NCI-H1092 (cell line): ENCODE measurements around the gene ANXA1.
A peak's percentile ranks its signal among the peaks of the same experiment; 100 is the strongest.
"Not testable (repeated sequence)": the region's sequence is repeated elsewhere in the genome, so short reads cannot be mapped to it uniquely, and the experiment has no call there.

Source experiments
- DNase-seq: peaks from one replicate; lab custom pipeline; 2025; lab: John Stamatoyannopoulos, UW

The ANXA1 gene

GRCh38 chr9:73151653-73152542 lies at the start of gene ANXA1:
TSS of gene ANXA1 (plus strand) at chr9:73151865. CDS start at chr9:73158536, 6,671 bp downstream.
- no peak for DNase-seq

- no peak for DNase-seq
Observed at GRCh38 chr9:73104342-73104741, 47.3 kb upstream of the ANXA1 start.

GRCh38 chr9:73104921-73105320 lies 46.7 kb upstream of the ANXA1 start:
- no peak for DNase-seq

GRCh38 chr9:73107489-73108069 lies 44.1 kb upstream of the ANXA1 start:
- not testable (repeated sequence) for DNase-seq

- DNase-seq, result no peak
Observed at GRCh38 chr9:73114058-73114457, 37.6 kb upstream of the ANXA1 start.

GRCh38 chr9:73114958-73115357 lies 36.7 kb upstream of the ANXA1 start:
- no peak for DNase-seq

GRCh38 chr9:73116031-73116430 lies 35.6 kb upstream of the ANXA1 start:
- DNase-seq, result no peak

- DNase-seq, result no peak
Observed at GRCh38 chr9:73116880-73117279, 34.8 kb upstream of the ANXA1 start.

- no peak for DNase-seq
Observed at GRCh38 chr9:73118286-73118685, 33.4 kb upstream of the ANXA1 start.

GRCh38 chr9:73118898-73119554 lies 32.6 kb upstream of the ANXA1 start:
- no peak for DNase-seq

- no peak for DNase-seq
Observed at GRCh38 chr9:73121375-73121935, 30.2 kb upstream of the ANXA1 start.

- no peak for DNase-seq
Observed at GRCh38 chr9:73125651-73126050, 26.0 kb upstream of the ANXA1 start.

- DNase-seq, result no peak
Observed at GRCh38 chr9:73129941-73130685, 21.6 kb upstream of the ANXA1 start.

- no peak for DNase-seq
Observed at GRCh38 chr9:73131461-73131860, 20.2 kb upstream of the ANXA1 start.

- DNase-seq, result peak; percentile 26
Observed at GRCh38 chr9:73132034-73132776, 19.5 kb upstream of the ANXA1 start.

GRCh38 chr9:73133022-73133651 lies 18.5 kb upstream of the ANXA1 start:
- no peak for DNase-seq

GRCh38 chr9:73133921-73134407 lies 17.7 kb upstream of the ANXA1 start:
- DNase-seq, result no peak

- DNase-seq, result no peak
Observed at GRCh38 chr9:73135394-73135793, 16.3 kb upstream of the ANXA1 start.

- no peak for DNase-seq
Observed at GRCh38 chr9:73137286-73137899, 14.3 kb upstream of the ANXA1 start.

- DNase-seq, result no peak
Observed at GRCh38 chr9:73137914-73138313, 13.8 kb upstream of the ANXA1 start.
